DND-41 (cell line): Measurements from ENCODE around the gene CLCA1.

Experiments used
- EZH2 ChIP-seq: IDR thresholded peaks from 3 replicates; pipeline ENCODE4 v1.6.1; 2012; ENCODE audit warnings: borderline replicate concordance, low read depth, mild to moderate bottlenecking, moderate library complexity, low read length, inconsistent platforms; ENCODE audit not compliant: severe bottlenecking
- TF ChIP-seq, protein P1 (sequence below): IDR thresholded peaks from 2 replicates; pipeline ENCODE4 v1.5.1; 2012; ENCODE audit warnings: borderline replicate concordance, low read length, moderate library complexity, mild to moderate bottlenecking; ENCODE audit not compliant: poor library complexity, severe bottlenecking; ENCODE audit errors: extremely low read depth

DNA sequence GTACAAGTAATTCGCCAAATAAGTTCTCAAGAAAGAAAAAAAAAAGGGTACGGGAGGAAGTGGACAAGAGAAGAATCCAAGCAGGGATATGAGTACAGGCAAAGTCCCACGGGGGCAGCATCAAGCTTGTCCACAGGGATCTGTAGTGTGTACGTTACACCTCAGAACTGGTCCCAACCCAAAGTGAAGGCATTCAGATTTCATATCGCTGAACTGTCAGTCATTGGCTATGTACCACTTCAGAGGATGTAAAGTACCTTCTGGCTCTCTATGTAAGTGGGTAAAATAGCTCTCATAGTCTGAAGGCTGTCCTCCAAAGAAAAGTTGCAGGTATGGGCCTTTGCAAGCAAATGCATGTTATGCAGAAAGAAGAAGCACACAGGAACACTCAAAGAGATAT is 70.0 kb downstream of the CLCA1 start:
- TF ChIP-seq, protein P1, sequence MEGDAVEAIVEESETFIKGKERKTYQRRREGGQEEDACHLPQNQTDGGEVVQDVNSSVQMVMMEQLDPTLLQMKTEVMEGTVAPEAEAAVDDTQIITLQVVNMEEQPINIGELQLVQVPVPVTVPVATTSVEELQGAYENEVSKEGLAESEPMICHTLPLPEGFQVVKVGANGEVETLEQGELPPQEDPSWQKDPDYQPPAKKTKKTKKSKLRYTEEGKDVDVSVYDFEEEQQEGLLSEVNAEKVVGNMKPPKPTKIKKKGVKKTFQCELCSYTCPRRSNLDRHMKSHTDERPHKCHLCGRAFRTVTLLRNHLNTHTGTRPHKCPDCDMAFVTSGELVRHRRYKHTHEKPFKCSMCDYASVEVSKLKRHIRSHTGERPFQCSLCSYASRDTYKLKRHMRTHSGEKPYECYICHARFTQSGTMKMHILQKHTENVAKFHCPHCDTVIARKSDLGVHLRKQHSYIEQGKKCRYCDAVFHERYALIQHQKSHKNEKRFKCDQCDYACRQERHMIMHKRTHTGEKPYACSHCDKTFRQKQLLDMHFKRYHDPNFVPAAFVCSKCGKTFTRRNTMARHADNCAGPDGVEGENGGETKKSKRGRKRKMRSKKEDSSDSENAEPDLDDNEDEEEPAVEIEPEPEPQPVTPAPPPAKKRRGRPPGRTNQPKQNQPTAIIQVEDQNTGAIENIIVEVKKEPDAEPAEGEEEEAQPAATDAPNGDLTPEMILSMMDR: no peak
- no peak for TF ChIP-seq EZH2
